HepG2 (cell line): ENCODE measurements around the gene CLDN3. TPM values are rescaled to one million over a fixed set of nuclear protein-coding genes. Genes with fewer than 3 reads are reported as not detected.

Experiments used
- ATF4 ChIP-seq, 2 experiments: fragments of 450-650 bp in 1 of 2; sonication (generic) in 1 of 2; formaldehyde crosslinking; IDR thresholded peaks; 2 replicates each; pipeline versions ENCODE4 v1.5.0 to v1.8.0; 2020 to 2022; ENCODE audit warnings: mild to moderate bottlenecking in 1 of 2, missing genetic modification reagents in 1 of 2
- NCOA2 ChIP-seq: sonication (generic); formaldehyde crosslinking; IDR thresholded peaks from 2 replicates; pipeline ENCODE4 v1.8.0; 2022; ENCODE audit warnings: inconsistent platforms
- RERE ChIP-seq: IDR thresholded peaks from 2 replicates; pipeline ENCODE4 v1.6.1; 2016; ENCODE audit warnings: low read depth, missing genetic modification reagents, missing compliant biosample characterization
- TBX3 ChIP-seq: fragments of 450-650 bp; IDR thresholded peaks from 2 replicates; pipeline ENCODE4 v1.6.1; 2017; ENCODE audit warnings: antibody characterized with exemption, mild to moderate bottlenecking, inconsistent platforms, borderline replicate concordance
- TGIF2 ChIP-seq: IDR thresholded peaks from 2 replicates; pipeline ENCODE4 v1.6.1; 2016; ENCODE audit warnings: control low read depth, missing compliant biosample characterization
- ZBTB4 ChIP-seq: sonication (generic); formaldehyde crosslinking; IDR thresholded peaks from 2 replicates; pipeline ENCODE4 v1.4.0; 2020; ENCODE audit warnings: missing genetic modification reagents, mild to moderate bottlenecking, borderline replicate concordance
- polyA plus RNA-seq, 8 experiments: library from polyadenylated mRNA; depleted of rRNA in 3 of 8; stranded (reverse) in 7 of 8; unstranded in 1 of 8; fragments of >200 nt; fragmentation: Illumina TruSeq in 4 of 8; extraction: Trizol in 4 of 8; gene quantifications; 2 replicates each; pipeline versions ENCODE4 v1.2.1 to v1.2.3, GENCODE V29; 2011 to 2016; ENCODE audit warnings: low read depth in 4 of 8, missing spikeins in 1 of 8, mixed read lengths in 1 of 8; ENCODE audit not compliant: insufficient read depth in 1 of 8
- total RNA-seq, 5 experiments: library from RNA; depleted of rRNA; stranded (reverse); fragments of >200 nt; fragmentation: Illumina TruSeq; extraction: Trizol; gene quantifications; 2 replicates each; pipeline ENCODE4 v1.2.3, GENCODE V29; 2016; ENCODE audit warnings: low read depth in 1 of 5
- TF ChIP-seq, protein P1 (sequence below): sonication (generic); formaldehyde crosslinking; IDR thresholded peaks from 2 replicates; pipeline ENCODE4 v1.4.0; 2020; ENCODE audit warnings: missing genetic modification reagents
- TF ChIP-seq, protein P2 (sequence below): sonication (generic); formaldehyde crosslinking; IDR thresholded peaks from 2 replicates; pipeline ENCODE4 v1.4.0; 2020; ENCODE audit warnings: missing genetic modification reagents, mild to moderate bottlenecking, borderline replicate concordance

CLDN3 gene
- total and polyA plus RNA-seq, 2 of the 13 experiments (the other 11 are each of a cell fraction or from before 2014, with no cell fraction given): 0.31 to 0.51 TPM

- TF ChIP-seq, protein P1, sequence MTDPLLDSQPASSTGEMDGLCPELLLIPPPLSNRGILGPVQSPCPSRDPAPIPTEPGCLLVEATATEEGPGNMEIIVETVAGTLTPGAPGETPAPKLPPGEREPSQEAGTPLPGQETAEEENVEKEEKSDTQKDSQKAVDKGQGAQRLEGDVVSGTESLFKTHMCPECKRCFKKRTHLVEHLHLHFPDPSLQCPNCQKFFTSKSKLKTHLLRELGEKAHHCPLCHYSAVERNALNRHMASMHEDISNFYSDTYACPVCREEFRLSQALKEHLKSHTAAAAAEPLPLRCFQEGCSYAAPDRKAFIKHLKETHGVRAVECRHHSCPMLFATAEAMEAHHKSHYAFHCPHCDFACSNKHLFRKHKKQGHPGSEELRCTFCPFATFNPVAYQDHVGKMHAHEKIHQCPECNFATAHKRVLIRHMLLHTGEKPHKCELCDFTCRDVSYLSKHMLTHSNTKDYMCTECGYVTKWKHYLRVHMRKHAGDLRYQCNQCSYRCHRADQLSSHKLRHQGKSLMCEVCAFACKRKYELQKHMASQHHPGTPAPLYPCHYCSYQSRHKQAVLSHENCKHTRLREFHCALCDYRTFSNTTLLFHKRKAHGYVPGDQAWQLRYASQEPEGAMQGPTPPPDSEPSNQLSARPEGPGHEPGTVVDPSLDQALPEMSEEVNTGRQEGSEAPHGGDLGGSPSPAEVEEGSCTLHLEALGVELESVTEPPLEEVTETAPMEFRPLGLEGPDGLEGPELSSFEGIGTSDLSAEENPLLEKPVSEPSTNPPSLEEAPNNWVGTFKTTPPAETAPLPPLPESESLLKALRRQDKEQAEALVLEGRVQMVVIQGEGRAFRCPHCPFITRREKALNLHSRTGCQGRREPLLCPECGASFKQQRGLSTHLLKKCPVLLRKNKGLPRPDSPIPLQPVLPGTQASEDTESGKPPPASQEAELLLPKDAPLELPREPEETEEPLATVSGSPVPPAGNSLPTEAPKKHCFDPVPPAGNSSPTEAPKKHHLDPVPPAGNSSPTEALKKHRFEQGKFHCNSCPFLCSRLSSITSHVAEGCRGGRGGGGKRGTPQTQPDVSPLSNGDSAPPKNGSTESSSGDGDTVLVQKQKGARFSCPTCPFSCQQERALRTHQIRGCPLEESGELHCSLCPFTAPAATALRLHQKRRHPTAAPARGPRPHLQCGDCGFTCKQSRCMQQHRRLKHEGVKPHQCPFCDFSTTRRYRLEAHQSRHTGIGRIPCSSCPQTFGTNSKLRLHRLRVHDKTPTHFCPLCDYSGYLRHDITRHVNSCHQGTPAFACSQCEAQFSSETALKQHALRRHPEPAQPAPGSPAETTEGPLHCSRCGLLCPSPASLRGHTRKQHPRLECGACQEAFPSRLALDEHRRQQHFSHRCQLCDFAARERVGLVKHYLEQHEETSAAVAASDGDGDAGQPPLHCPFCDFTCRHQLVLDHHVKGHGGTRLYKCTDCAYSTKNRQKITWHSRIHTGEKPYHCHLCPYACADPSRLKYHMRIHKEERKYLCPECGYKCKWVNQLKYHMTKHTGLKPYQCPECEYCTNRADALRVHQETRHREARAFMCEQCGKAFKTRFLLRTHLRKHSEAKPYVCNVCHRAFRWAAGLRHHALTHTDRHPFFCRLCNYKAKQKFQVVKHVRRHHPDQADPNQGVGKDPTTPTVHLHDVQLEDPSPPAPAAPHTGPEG: no peak
- TF ChIP-seq TBX3 (no peak), ATF4 (CRISPR knock-in tag; IDR thresholded peaks at IDR 0.05) (no peak), TGIF2 (no peak), ZBTB4 (no peak), RERE (no peak), NCOA2 (CRISPR knock-in tag) (no peak)
- TF ChIP-seq, protein P2, sequence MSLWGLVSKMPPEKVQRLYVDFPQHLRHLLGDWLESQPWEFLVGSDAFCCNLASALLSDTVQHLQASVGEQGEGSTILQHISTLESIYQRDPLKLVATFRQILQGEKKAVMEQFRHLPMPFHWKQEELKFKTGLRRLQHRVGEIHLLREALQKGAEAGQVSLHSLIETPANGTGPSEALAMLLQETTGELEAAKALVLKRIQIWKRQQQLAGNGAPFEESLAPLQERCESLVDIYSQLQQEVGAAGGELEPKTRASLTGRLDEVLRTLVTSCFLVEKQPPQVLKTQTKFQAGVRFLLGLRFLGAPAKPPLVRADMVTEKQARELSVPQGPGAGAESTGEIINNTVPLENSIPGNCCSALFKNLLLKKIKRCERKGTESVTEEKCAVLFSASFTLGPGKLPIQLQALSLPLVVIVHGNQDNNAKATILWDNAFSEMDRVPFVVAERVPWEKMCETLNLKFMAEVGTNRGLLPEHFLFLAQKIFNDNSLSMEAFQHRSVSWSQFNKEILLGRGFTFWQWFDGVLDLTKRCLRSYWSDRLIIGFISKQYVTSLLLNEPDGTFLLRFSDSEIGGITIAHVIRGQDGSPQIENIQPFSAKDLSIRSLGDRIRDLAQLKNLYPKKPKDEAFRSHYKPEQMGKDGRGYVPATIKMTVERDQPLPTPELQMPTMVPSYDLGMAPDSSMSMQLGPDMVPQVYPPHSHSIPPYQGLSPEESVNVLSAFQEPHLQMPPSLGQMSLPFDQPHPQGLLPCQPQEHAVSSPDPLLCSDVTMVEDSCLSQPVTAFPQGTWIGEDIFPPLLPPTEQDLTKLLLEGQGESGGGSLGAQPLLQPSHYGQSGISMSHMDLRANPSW (CRISPR knock-in tag): no peak
Observed at GRCh38 chr7:73734619-73735527, 35.2 kb downstream of the CLDN3 start (continued).
